ENCODE measurements around the gene RADIL.

DNA sequence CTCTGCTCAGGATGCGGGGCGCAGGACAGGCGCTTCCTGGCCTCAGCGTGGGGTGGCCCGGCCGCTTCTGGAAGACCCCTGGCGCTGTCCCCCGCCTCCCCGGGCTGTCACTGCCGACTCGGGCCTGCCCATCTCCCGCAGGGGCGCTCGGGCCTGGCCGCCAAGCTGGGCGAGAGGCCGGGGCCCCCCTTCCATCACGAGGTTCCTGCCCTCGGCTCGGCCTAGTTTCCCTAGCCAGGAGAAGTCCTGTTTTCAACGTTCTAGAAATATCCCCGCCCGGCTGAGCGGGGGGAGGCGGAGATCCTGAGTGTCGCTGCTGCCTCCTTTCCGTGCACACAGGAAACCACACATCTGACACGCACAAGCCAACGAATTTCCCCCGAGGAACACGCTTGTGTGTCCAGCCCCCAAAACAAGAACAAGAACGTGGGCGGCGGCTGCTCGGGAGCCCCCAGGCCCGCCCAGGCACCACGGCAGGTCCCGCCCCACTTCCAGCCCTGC lies 74.4 kb downstream of the RADIL start:
- TF ChIP-seq, protein P1, sequence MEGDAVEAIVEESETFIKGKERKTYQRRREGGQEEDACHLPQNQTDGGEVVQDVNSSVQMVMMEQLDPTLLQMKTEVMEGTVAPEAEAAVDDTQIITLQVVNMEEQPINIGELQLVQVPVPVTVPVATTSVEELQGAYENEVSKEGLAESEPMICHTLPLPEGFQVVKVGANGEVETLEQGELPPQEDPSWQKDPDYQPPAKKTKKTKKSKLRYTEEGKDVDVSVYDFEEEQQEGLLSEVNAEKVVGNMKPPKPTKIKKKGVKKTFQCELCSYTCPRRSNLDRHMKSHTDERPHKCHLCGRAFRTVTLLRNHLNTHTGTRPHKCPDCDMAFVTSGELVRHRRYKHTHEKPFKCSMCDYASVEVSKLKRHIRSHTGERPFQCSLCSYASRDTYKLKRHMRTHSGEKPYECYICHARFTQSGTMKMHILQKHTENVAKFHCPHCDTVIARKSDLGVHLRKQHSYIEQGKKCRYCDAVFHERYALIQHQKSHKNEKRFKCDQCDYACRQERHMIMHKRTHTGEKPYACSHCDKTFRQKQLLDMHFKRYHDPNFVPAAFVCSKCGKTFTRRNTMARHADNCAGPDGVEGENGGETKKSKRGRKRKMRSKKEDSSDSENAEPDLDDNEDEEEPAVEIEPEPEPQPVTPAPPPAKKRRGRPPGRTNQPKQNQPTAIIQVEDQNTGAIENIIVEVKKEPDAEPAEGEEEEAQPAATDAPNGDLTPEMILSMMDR (IDR thresholded peaks at IDR 0.05): no peak
- no peak for TF ChIP-seq POLR2A (IDR thresholded peaks at IDR 0.05)
- TF ChIP-seq POLR2AphosphoS5 (IDR thresholded peaks at IDR 0.05): no peak
- no peak for TF ChIP-seq EP300 (IDR thresholded peaks at IDR 0.05)
